ENCODE results near the gene MFAP4.

The MFAP4 gene

DNA sequence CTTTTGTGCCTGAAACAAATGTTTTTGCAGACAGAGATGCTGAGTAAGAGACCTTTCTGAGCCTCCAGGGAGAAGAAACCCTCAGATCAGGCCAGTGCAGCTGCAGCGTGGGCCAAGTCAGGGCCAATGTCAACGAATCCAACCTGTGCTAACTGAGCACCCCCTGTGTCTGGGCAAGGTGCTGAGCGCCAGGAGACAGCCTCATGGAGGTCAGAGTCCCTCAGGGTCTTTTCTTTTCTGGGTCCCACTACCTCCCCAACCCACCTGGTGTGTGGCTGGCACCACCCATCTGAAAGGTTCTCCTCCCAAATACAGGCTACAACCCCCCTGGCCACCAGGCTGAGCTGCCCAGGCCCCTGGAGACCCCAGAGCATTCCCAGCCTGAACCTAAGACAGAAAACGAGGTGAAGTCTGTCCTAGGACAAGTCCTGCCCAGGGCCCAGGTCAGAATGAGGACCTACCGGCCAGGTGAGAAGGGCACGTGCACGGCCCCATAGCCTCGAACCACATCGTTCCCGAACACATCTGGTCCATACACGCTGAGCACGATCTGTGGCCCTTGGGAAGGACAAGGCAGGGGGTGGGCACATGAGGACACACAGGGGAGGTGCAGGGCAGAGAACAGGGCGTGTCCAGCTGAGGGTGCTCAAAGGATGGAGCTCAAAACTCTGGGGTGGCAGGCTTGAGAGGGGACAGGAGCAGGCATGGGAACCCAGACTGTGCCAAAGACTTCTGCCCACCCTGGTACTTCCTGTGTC is 39.5 kb downstream of the MFAP4 start:
- DNase-seq = no peak

DNA sequence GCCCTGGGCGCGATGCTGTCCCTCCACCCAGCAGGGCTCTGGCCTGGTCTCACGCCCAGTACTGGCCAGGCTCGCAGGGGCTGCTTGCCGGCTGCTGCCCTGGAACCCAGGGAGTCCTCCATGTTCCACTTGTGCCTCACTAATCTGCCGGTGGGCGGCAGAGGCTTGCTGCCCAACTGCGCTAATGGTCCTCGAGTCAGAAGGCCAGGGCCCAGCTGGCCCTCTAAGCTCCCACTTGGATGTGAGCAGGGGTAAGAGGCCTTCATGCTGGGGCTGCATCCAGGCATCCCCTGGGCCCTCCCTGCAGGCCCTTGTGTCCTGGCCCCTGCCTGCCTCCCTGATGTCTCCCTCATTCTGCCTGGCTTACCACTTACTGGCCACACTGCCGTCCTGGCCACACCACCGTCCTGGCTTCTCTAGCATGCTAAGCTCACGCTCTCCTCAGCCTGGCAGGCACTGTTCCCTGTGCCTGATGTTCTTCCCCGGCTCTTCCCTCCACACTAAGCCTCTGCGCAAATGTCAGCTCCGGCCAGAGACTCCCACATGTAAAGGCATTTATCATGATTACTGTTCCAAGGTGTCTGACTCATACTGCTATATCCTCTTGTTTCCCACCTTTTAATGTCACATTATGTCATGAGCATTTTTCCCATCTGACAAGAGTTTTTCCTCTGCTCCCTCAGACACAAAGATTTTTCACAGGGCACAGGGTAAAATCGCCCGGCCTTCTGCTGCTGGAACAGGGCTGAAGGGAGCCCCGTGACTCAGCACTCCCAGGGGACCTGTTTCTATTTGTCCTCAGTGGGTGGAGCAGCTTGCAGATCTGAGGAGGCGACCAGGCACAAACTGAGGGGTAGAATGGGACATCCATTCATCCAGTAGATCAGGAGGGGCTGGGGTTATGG is 40.4 kb downstream of the MFAP4 start:
- no peak for DNase-seq

DNA sequence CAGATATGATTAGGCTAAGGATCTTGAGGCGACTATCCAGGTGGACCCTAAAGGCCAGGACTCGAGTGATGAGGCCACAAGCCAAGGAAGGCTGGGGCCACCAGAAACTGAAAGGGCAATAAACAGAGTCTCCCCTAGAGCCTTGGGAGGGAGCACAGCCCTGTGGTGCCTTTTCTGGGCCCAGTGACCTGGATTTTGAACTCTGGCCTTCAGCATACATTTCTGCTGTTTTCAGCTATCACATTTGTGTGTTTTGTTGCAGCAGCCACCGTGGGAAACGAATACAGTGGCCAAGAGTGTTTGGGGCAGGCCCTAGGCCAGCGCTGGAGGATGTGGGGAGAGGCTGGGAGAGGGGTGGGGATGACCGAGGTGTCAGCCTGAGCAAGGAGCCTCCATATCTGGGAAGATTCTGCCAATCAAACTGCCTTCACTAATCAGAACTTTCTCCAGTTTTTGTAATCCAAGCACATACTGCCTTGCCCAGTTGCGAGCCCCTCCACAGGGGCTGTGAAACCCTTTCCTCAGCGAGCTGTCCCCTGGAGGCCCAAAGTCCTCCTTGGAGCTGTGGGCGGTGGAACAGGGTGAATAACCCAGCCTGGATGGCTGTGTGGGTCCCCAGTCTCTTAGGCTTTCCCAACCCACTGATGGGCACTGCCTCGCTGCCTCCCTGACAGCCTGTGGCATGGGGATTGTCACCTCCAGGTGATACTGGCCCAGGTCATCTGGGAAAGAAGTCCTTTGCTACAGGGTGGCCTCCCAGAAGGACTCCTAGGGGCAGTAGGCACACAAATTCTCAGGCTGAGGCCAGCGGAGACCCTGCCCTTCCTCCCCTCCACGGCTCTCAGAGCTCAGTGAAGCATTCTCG is 41.3 kb downstream of the MFAP4 start:
- no peak for DNase-seq

DNA sequence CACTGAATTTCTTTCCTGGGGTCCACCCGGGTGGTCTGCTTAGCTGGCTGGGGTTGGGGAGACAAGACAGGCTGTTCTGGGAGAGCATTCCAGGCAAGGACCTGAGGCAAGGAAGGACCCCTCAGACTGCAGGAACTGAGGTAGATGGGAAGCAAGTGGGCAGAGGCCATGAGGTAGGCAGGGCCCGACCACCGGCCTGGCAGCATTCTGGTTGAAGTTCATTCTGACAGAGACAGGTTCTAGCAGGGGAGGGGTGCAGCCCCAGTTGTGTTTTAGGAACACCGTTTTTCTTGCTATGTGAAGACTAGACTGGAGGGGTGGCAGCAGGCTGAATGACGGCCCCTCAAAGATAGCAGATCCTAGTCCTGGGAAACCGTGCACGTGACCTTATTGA is 41.9 kb downstream of the MFAP4 start:
- DNase-seq = no peak

DNA sequence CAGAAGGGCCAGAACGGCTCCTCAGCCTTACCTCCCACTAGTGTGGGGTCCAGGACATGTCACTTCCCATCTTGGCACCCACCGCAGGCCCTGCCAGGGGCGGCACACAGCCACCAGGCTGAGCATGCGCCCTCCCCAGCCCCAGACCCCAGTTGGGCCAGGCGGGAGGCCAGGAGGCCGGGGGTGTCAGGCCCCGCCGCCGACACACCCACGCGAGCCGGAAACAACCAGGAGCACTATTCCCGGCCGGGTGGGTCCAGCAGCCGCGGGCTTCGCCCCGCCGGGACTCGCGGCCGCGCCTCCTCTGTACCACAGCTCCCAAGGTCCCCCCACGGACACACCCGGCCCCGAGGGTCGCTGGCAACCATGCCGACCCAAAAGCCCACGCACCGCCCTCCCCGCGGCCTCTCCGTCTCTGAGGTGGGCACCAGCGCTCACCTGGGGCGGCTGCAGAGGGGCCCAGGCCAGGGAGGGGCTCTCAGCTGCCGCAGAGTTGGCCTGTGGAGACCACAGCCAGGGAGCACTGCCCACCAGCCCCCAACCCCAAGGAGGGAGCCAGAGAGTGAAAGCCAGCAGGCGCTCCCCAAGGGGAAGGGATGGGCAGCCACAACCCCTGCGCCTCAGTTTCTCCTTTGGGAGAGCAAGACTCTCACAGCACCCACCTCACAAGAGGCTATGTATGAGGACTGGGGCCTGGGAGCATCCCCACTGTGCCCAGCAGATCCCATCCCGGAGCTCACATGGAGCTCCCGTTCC is 42.5 kb downstream of the MFAP4 start:
- no peak for DNase-seq

DNA sequence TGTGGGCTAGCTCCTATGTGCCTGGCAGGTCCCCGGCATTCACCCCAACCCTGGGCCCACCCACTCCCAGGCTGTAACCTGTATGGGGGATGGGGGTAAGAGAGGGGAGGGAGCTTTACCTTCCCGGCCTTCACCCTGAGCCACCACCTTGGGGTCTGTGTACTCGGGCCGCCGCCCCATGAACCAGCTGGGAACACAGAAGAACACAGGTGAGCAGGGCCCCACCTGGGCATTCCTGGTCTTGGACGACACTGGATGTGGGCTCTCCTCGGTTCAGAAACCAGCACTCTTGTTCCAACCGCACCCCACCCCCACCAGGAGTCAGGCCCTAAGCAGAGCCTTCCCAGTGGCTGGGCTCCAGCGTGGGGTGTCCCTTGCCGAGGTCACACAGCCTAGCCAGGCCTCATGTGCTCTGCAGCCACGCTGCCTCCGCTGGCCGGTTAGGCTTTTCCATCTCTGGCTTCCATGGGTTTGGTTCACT is 43.3 kb downstream of the MFAP4 start:
- no peak for DNase-seq

DNA sequence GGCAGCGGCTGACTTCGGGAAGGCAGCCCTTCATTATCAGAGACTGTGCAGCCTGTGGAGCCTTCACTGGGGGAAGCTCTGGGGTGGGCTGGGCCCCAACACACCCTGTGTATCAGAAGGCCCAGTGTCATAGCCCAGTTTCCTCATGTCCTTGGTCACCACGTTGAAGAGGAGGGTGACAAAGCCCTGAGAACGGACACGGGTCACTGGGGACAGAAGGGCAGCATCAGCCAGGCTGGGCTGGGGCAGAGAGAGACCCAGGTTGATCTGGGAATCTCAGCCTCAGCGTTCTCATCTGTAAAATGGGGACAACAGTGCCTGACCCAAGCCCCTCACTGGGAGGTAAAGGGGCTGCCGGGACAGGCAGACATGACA is 43.7 kb downstream of the MFAP4 start:
- no peak for DNase-seq

DNA sequence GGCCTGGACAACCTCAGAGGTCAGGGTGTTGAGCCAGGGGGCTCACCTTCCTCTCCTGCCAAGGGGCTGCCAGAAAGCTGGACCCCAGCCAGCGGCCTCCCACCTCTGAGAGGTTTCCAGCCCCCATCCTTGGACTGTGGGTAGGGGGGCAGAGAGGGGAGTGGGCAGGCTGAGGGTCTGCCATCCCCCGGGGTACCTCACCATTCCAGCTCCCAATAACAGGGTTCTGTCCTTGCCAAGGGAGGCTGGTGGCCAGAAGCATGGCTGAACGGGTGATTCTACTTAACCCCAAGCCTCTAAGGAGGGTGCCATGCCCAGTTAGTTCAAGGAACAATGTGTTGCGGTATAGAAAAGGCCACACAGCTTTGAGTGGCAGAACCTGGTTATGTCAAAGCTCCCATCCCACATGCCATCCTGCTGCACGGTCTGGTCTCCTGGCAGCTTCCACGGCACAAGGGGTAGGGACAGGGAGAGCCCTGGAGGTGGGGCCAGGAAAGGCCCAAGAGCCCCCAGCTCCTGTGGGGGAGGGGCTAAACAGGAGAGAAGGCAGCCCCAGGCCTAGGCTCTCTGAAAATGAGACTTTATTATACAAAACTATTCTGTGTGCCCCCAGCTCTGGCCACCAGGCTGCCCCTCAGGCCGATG is 44.3 kb downstream of the MFAP4 start:
- no peak for DNase-seq

DNA sequence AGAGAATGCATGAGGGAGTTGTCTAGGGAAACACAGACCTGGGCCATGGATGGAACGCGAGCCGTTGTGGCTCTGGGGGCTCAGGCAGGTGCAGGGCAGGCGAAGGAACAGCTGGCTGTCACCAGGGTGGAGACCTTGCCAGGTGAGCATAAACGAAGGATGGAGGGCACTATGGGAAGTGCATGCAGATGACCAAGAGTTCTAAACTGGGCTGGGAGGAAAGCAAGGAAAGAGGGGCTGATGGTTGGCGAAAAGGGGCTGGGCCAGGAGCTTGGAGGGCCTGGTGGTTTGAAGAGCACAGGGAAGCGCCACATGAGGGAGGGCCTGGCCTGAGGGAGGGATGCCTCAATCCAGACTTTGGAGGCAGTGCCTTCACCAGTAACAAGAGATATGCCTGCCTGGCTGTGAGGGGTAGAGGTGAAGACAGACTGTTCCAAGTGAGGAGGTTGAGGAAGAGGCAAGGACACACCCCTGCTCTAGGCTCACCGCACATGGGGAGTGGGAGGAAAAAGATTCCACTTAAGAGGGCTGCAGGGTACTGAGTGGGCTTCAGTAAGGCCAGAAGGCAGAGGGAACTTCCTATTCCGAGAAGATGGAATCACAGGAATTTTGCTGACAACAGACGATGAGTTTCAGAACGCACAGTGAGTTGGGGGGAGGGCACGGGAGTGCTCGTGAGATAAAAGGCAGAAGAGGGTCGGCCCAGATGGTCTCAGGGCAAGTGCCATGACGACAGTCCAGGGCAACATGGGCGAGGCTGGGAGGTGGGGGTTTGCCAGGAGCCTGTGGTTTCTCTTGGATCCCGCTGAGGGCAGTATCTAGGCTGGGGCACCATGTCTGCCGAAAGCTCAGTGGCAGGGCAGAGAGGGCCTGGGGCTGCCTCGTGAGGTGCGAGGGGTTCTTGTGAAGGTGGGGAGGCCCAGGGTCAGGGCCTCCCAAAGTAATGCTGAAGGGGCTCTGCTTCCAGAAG is 45.1 kb downstream of the MFAP4 start:
- no peak for DNase-seq

DNA sequence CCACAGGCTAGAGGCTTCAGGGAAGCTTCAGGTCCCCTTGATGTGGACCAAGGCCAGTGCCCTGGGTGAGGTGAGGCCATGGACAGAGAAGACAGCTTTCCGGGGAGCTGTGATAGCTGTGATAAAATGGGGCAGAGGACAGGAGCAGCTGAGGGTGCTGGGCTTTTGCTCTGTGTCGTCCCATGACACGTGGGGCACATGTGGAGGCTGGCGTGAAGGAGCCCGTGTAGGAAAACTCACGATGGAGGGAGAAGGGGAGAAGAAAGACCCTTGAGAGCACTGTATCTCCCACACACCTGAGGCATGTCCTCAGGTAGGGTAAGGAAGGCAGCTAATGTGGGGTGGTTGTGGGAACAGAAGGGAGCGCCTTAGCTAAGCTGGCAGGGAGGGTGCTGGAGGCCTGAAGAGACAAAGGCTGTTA is 45.8 kb downstream of the MFAP4 start:
- no peak for DNase-seq

DNA sequence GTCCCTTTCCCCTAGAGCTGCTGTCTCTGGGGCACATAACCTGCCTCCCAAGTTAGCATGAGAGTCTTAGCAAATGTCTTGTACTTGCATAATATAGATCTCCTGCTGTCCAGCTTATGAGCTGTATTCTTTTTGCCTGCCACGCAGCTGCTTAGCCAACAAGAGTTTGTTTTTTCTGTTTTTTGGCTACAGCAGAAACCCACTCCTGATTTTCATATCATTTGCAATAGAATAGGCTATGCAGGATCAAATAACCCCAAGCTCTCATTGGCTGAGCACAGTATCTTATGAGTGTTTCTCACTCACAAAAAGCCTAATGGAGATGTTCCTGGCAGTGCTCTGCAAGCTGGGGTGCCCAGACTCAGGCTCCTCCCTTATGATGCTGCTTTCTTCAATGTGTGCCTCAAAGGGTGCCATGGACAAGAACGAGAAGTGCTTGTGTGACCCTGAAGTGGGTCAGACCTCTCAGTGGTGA is 47.6 kb downstream of the MFAP4 start:
- no peak for DNase-seq

DNA sequence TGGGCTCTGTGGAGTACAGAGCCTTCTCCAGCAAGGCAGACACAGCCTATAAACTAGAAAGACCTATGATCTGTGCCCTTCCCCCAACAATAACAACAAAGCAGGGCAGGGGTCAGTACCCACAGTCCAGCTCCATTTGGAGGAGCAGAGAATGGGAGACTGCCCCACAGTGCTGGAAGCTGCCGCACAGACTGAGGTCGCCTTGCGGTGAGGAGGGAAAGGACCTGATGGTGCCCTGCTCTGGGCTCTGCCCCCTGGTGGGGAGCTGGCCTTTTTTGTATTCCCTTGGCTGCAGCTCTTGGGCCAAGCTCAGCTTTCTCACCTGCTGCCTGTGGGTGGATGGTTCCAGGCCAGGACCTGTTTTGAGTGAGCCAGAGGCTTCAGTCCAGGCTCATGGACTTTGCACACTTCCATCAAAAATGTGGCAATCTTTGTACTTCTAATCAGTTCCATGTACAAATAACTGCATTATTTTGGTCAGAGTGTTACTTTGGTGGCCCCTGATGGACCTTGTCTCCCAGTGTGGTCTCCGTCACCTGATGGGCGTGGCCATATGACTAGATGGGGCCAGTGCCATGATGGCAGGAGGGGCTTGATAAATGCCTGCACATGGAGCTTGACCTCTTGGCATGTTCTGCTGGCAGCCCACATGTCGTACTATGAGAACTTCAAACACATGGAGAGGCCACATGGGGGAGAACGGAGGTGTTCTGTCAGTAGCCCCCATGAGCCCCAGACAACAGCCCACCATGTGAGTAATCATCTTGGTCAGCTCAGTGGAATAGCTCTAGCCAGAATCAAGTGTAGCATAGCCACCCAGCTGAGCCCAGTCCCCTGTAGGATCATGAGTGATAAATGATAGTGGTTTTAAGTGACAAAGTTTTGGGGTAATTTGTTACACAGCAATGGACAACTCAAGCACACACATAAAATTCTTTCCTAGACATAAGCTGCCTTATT is 48.7 kb downstream of the MFAP4 start:
- peak; percentile 48 for DNase-seq

DNA sequence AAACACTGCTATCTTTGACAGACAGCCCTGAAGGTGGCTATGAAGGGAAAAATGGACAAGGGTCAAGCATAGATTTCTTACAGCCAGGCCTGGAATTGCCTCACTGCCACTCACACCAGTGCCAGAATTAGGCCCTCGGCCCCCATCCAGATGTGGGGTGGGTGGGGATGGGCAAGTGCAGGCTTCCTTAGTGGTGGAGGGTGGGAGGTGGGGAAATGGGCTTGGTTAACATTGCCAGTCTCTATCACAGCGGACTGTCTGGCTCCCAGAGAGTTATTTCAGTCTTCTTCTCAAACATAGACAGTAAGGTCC is 49.3 kb downstream of the MFAP4 start:
- no peak for DNase-seq

DNA sequence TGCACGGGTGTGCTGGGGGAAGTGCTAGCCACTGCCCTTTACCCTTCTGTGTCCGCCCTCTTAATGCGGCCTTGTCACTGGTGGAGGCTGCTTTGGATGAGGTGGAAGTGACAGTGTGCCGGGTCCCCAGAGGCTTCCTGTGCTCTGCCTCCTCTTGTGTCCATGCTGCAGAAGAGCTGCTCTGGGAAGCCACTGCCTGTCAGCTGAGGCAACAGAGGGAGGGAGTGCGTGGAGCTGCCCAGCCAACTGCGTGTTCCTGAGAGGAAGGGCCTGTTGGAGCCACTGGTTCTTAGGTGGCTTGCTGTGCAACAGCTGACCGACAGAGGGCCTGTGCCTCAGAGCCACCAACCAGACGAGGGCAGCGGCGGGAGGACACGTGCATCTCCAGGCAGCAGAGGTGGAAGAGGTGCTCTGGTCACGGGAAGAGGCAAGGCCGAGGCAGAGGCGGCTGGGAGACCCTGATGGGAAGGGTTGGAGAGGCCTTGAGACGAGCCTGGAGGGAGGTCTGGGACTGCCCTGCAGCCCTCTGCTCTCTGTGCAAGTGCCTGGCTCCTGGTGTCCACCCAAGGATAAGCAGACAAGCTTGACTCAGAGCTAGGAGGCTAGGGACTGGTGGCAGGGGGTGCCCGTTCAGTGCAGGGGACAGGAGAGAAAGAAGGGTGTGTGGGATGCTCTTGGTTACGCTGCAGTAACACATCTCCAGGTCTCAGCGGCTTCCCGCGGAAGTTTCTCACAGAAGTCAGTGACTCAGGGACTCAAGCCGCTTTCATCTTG is 49.9 kb downstream of the MFAP4 start:
- no peak for DNase-seq

DNA sequence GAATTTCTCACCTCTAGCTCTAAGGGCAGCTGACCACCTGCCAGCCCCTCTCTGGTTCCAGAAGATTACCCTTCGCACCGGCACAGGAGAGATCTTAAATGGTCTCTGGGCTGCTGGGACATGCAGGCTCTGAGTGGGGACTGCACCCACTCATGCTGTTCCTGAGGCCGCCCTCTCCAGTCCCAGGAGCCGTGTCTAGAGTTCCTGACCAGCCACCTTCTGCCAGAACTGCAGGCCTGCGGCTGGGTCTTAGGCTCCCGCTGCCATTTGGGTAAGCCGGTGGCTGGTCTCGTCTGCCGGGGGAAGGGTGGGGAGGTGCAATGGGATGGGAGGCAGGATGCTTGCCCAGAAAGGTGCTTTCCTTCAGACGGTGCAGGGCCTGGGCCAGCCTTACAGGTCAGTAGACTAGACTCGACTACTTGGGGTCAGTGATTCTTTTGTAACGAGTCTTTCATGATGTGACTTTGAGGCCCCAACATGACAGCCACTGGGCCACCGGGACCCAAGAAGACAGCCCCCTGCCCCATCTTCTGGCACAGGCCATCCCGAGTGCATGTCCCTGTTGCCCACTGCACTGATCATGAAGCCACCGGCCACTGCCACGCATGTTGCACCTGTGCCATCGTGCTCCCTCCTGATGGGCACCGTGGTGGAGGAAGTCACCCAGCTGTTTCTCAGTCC is 50.9 kb downstream of the MFAP4 start:
- DNase-seq = no peak

DNA sequence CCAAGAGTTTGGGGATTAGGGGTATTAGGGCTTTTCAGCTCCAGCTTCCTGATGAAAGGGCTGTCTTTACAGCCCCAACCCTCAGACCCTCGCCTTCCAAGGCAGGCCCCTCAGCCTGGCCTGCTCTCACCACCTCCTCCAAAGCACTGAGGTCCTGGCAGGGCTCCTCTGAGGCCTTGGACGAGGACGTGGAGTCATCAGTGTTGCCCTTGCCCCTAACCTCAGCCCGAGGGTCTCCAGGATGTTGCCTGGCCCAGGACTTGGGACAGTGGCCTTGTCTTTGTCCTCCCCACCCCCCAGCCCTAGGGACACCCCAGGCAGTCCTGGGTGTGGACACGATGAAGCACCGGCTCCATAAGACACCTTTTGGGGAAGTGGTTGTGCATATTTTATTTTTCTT is 52.7 kb downstream of the MFAP4 start:
- no peak for DNase-seq

DNA sequence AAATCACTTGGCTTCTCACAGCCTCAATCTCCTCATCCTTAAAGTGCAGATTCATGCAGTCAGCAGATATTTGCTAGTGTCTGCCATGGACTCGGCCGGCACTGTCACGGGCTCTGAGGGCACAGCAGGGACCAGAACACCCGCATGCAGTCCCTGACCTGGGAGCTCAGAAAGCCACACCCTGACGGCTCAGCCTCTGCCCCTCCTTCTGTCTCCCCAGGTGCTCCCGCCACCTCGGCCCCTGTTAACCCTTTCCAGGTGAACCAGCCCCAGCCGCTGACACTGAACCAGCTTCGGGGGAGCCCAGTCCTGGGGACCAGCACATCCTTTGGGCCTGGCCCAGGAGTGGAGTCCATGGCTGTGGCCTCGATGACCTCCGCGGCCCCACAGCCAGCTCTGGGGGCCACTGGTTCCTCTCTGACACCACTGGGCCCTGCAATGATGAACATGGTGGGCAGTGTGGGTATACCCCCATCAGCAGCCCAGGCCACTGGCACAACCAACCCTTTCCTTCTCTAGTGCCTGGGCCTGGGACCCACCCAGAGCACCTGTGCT is 53.2 kb downstream of the MFAP4 start:
- no peak for DNase-seq

All from MV-4-11 (cell line).